ENCODE data around the gene KCNN3.
"Not testable (repeated sequence)": the region's sequence is repeated elsewhere in the genome, so short reads cannot be mapped to it uniquely, and the experiment has no call there.

The KCNN3 gene

DNA sequence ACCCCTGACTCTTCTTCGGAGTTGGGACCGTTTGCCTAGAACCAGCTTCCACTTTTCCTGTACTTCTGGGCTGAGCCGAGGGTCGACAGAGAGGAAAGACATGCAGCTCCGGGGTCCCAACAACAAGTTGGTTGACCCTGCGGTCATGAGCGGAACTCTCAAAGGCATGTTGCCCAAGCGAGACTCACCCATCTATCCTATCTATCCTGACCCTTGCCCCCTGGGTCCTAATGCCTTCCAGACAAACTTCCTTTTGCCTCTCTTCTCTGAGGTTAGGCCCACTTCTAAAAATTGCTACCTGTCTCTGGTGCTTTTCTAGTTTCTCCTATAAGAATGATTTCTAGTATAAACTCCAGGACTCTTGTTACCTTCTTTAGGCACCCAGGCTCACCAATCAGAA is 197.8 kb downstream of the KCNN3 start:
- in situ Hi-C loops (cut with MboI; ENCODE audit: low sequenced_read_pairs): not testable (repeated sequence)

GRCh38 chr1:154671412-154671811 is 198.7 kb downstream of the KCNN3 start:
- in situ Hi-C loops (cut with MboI; ENCODE audit: low sequenced_read_pairs): not testable (repeated sequence)

- in situ Hi-C loops (cut with MboI; ENCODE audit: low sequenced_read_pairs): not testable (repeated sequence)
These were observed 199.5 kb downstream of the KCNN3 start for GRCh38 chr1:154670310-154671270.

GRCh38 chr1:154669464-154670282 is 200.4 kb downstream of the KCNN3 start:
- in situ Hi-C loops (cut with MboI; ENCODE audit: low sequenced_read_pairs): loop anchor here (10.0 kb wide), 1 partner anchor 215 kb away; no protein-coding TSS in a partner anchor

DNA sequence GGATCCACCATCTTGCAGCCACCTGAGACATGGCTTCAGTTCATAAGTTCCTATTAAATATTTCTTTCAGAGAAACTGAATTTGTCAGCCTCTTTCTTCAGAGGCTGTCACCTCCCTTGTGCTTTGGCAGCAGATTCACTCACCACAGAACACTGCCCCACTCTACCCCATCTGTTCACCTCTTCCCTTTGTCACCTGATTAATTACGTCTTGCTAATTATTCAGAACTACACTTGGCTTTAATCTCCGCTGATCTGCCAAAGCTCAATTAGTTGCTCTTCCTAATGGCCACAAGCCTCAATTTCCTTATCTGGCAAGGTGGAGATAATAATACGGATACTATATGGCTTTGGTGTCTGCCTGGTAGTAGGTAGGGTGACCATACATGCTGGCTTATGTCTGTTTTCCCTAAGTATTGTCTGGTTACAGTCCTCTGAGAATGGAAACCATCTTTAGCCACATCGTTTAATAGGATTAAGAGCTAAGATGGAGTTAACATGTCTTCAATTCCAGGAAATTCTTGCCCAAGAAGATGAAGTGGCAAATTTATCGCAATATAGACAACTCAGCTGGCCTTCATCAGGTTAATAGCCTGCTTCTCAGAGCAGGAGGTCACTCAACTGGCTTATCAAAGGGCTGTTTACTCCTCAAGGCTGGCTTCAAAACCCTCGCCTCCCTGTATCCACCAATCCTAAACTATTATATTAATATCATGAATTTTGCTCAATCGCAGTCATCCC is 203.9 kb downstream of the KCNN3 start:
- in situ Hi-C loops (cut with MboI; ENCODE audit: low sequenced_read_pairs): loop anchor here (10.0 kb wide), 1 partner anchor 219 kb away; no protein-coding TSS in a partner anchor

DNA sequence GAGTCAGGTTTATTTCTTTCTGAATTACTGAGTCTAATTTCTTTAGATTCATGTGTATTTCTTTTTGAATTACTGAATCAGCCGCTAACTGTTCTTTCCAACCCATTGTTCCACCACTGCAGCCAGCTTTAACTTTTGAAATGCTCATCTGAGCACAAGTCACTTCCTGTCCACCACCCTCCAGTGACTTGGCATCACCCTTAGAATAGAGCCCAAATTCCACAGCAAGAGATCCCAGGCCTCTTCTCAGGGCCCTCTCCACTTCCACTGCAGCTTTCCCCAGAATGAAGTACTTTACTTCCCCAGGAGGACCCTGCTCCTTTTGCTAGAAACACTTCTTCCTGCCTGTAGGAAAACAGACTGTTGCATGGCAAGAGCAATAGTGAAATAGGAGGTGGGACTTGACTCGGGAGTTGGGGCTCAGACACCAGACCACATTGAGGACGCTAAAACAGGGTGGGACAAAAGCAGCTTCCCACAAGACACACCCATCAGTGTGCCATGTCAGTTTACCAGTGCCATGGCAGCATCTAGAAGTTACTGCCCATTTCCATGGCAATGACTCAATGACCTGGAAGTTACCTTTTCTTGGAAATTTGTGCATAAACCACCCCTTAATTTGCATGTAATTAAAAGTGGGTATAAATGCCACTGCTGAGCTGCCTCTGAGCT is 205.6 kb downstream of the KCNN3 start:
- in situ Hi-C loops (cut with MboI; ENCODE audit: low sequenced_read_pairs): loop anchor here (10.0 kb wide), 1 partner anchor 220 kb away; no protein-coding TSS in a partner anchor

GRCh38 chr1:154663471-154664060 is 206.5 kb downstream of the KCNN3 start:
- in situ Hi-C loops (cut with MboI; ENCODE audit: low sequenced_read_pairs): loop anchor here (10.0 kb wide), 1 partner anchor 221 kb away; no protein-coding TSS in a partner anchor

- in situ Hi-C loops (cut with MboI; ENCODE audit: low sequenced_read_pairs): loop anchor here (10.0 kb wide), 1 partner anchor 224 kb away; no protein-coding TSS in a partner anchor
These were observed 209.0 kb downstream of the KCNN3 start for GRCh38 chr1:154661110-154661509.

- in situ Hi-C loops (cut with MboI; ENCODE audit: low sequenced_read_pairs): loop anchor here (10.0 kb wide), 1 partner anchor 225 kb away; no protein-coding TSS in a partner anchor
These were observed 210.1 kb downstream of the KCNN3 start for GRCh38 chr1:154659823-154660592.

DNA sequence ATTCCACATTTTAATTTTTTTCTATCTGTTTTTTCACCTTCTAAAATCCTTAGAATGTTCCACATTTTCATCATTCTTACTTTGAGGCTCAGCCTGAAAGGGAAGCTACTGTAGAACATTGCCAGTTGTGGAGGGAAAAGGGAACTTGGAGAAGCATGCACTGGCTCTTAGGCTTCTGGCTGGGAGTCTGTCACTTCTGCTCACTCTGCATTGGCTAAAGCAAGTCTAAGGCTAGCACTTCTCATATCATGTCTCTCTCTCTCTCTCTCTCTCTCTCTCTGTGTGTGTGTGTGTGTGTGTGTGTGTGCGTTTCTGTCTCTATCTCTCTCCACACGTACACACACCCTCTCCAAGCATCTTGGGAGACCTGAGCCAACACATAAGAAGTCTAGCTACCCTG is 212.5 kb downstream of the KCNN3 start:
- in situ Hi-C loops (cut with MboI; ENCODE audit: low sequenced_read_pairs): no loop called here

DNA sequence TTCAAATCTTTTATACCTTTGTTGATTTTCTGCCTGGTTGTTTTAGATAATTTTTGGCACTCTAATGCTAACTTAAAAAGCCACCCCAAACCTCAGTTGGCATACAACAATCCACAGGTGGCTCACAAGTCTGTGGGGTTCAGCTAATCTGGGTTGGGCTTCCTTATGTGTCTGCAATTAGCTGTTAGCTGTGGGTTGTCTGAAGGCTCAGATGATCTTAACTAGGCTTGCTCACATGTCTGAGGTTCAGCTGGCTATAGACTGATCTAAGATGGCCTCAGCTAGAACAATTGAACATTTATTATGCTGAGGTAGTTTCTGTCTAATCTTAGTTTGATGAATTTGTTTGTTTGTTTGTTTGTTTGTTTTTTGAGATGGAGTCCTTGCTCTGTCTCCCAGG is 217.2 kb downstream of the KCNN3 start:
- in situ Hi-C loops (cut with MboI; ENCODE audit: low sequenced_read_pairs): no loop called here

Measured in HL-60/S4 (cell line).